Erythroblast (primary cell): ENCODE data around the gene ALKBH3.

Source experiments
- GATA1 ChIP-seq: IDR thresholded peaks from 2 replicates; pipeline ENCODE4 v1.6.1; 2011; ENCODE audit warnings: low read depth, mild to moderate bottlenecking, control low read depth, low read length, moderate library complexity
- POLR2A ChIP-seq: IDR thresholded peaks from 2 replicates; pipeline ENCODE4 v1.6.1; 2011; ENCODE audit warnings: mild to moderate bottlenecking, low read length

DNA sequence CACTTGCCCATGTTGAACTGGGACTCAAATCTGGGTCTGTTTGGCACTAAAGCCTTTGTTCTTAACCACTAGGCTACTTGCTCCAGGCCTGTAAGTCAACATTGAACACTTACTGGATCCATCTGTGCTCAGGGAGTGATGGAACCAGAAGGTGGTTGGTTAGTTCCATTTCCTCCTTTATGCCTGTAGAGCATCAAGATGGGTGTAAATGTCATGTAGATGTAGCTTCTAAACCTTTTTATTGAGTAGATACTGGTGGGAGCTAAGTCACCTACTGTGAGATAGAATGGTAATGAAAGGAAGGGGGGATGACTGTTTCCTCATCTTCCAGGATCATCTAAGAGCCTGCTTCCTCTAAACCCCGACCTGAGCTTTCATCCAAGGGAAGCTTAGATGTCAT is 38.6 kb upstream of the ALKBH3 start:
- TF ChIP-seq POLR2A (no peak), GATA1 (no peak)
